HCT116 (cell line): ENCODE results near the gene PDE4B. TPM values are rescaled to one million over a fixed set of nuclear protein-coding genes. Genes with fewer than 3 reads are reported as not detected.

ENCODE experiments used
- ATAC-seq: fragments of 200-7000 bp; cut with Tn5 transposase; 2 replicates; pipeline ENCODE4 v1.9.1; 2020; ENCODE audit warnings: mild to moderate bottlenecking, moderate library complexity
- BruUV-seq: library from RNA; stranded (reverse); fragments of 400-500 nt; replicated peaks from 2 replicates; lab custom pipeline; 2021; lab: Mats Ljungman, UMichigan
- CTCF ChIA-PET: fragments of 300-600 bp; sonication (Branson Sonifier 250); formaldehyde crosslinking; loops from one replicate; lab custom pipeline; 2021; ENCODE audit warnings: antibody characterized with exemption; lab: Charles Lee
- POLR2A ChIA-PET: fragments of 300-600, 350-600 bp; sonication (Branson Sonifier 250); formaldehyde crosslinking; loops from one replicate; lab custom pipeline; 2021; ENCODE audit warnings: antibody characterized with exemption; lab: Charles Lee
- RAD21 ChIA-PET, 2 experiments: fragments of 300-600 bp; sonication (Branson Sonifier 250); formaldehyde crosslinking; loops; one replicate each; lab custom pipeline; 2023; ENCODE audit warnings: low total read pairs in 2 of 2; ENCODE audit not compliant: uncharacterized antibody in 2 of 2, unreplicated experiment in 2 of 2, low non-redundant PET in 1 of 2; lab: Charles Lee
- DNase-seq: peaks from one replicate; pipeline ENCODE4 v3.0.0-alpha.2; 2010; ENCODE audit warnings: low read depth, low spot score
- H2AFZ ChIP-seq: fragments of 200-600 bp; shearing (Covaris generic), sonication (generic); 2 replicates; pipeline ENCODE4 v1.6.1; 2017; ENCODE audit warnings: low read depth, mixed run types, mixed read lengths, antibody characterized with exemption, low read length; ENCODE audit not compliant: poor library complexity, severe bottlenecking
- H3K27ac ChIP-seq: 2 replicates; pipeline ENCODE4 v1.5.1; 2012; ENCODE audit warnings: low read depth, low read length
- H3K27me3 ChIP-seq: fragments of 200-600 bp; sonication (generic); 2 replicates; pipeline ENCODE4 v1.6.1; 2016; ENCODE audit warnings: mixed run types, low read length, mixed read lengths; ENCODE audit not compliant: insufficient read depth
- H3K36me3 ChIP-seq, 2 experiments: fragments of 200-500 bp in 1 of 2; fragments of 200-600 bp in 1 of 2; sonication (Bioruptor generic) in 1 of 2; sonication (generic) in 1 of 2; 2 replicates each; pipeline versions ENCODE4 v1.5.1 to v1.6.1; 2014 to 2016; ENCODE audit warnings: low read length in 2 of 2, inconsistent platforms in 1 of 2, mixed read lengths in 1 of 2, mixed run types in 1 of 2; ENCODE audit not compliant: insufficient read depth in 2 of 2, control insufficient read depth in 1 of 2
- H3K4me1 ChIP-seq, 2 experiments: fragments of 200-600 bp in 1 of 2; sonication (generic) in 1 of 2; 2 replicates each; pipeline versions ENCODE4 v1.5.1 to v1.6.1; 2012 to 2017; ENCODE audit warnings: low read length in 2 of 2, inconsistent platforms in 1 of 2, mild to moderate bottlenecking in 1 of 2, mixed read lengths in 1 of 2, mixed run types in 1 of 2, moderate library complexity in 1 of 2; ENCODE audit not compliant: insufficient read depth in 2 of 2, control insufficient read depth in 1 of 2
- H3K4me2 ChIP-seq: fragments of 200-600 bp; sonication (generic); 2 replicates; pipeline ENCODE4 v1.6.1; 2017; ENCODE audit warnings: mixed run types, low read length, mixed read lengths
- H3K4me3 ChIP-seq, 2 experiments: fragments of 200-600 bp in 1 of 2; sonication (generic) in 1 of 2; replicated peaks in 1 of 2; 2 replicates each; pipeline ENCODE4 v1.5.1; 2011 to 2016; ENCODE audit warnings: low read length in 2 of 2, control low read depth in 1 of 2, low read depth in 1 of 2, mild to moderate bottlenecking in 1 of 2, mixed read lengths in 1 of 2, mixed run types in 1 of 2
- H3K79me2 ChIP-seq: fragments of 200-600 bp; sonication (generic); 2 replicates; pipeline ENCODE4 v1.6.1; 2017; ENCODE audit warnings: mild to moderate bottlenecking, mixed run types, low read length, moderate library complexity, mixed read lengths; ENCODE audit not compliant: insufficient read depth
- H3K9ac ChIP-seq: fragments of 200-600 bp; sonication (generic); 2 replicates; pipeline ENCODE4 v1.6.1; 2016; ENCODE audit warnings: low read length, mixed read lengths
- H3K9me2 ChIP-seq: fragments of 200-600 bp; sonication (generic), shearing (Covaris generic); 2 replicates; pipeline ENCODE4 v1.6.1; 2017; ENCODE audit warnings: mixed run types, mild to moderate bottlenecking, moderate library complexity; ENCODE audit not compliant: insufficient read depth
- H3K9me3 ChIP-seq, 2 experiments: fragments of 200-500 bp in 1 of 2; fragments of 200-600 bp in 1 of 2; sonication (Bioruptor generic) in 1 of 2; sonication (generic) in 1 of 2; 2 replicates each; pipeline ENCODE4 v1.6.1; 2014 to 2017; ENCODE audit warnings: low read length in 2 of 2, mixed read lengths in 2 of 2, inconsistent platforms in 1 of 2, low read depth in 1 of 2, mild to moderate bottlenecking in 1 of 2, mixed run types in 1 of 2, moderate library complexity in 1 of 2; ENCODE audit not compliant: control insufficient read depth in 1 of 2, insufficient read depth in 1 of 2
- H4K20me1 ChIP-seq: fragments of 200-600 bp; sonication (generic), shearing (Covaris generic); 2 replicates; pipeline ENCODE4 v1.6.1; 2017; ENCODE audit warnings: mixed run types, mild to moderate bottlenecking, moderate library complexity; ENCODE audit not compliant: insufficient read depth
- CEBPB ChIP-seq: IDR thresholded peaks from 2 replicates; pipeline ENCODE4 v1.6.1; 2012; ENCODE audit warnings: low read depth
- ELF1 ChIP-seq: IDR thresholded peaks from 2 replicates; pipeline ENCODE4 v1.6.1; 2012; ENCODE audit warnings: low read depth, borderline replicate concordance
- EZH2 ChIP-seq: fragments of 200-600 bp; sonication (generic); IDR thresholded peaks from 2 replicates; pipeline ENCODE4 v1.6.1; 2017; ENCODE audit warnings: antibody characterized with exemption, mixed run types
- FOSL1 ChIP-seq: IDR thresholded peaks from 2 replicates; pipeline ENCODE4 v1.6.1; 2012; ENCODE audit warnings: low read depth
- POLR2AphosphoS5 ChIP-seq: IDR thresholded peaks from 2 replicates; pipeline ENCODE4 v1.6.1; 2011; ENCODE audit warnings: mild to moderate bottlenecking, low read depth, low read length, moderate library complexity
- SIN3A ChIP-seq: IDR thresholded peaks from 2 replicates; pipeline ENCODE4 v1.6.1; 2012; ENCODE audit warnings: low read depth
- SP1 ChIP-seq: IDR thresholded peaks from 2 replicates; pipeline ENCODE4 v1.6.1; 2012; ENCODE audit warnings: low read depth
- SRF ChIP-seq: IDR thresholded peaks from 2 replicates; pipeline ENCODE4 v1.6.1; 2012; ENCODE audit warnings: low read depth
- YY1 ChIP-seq: IDR thresholded peaks from 2 replicates; pipeline ENCODE4 v1.6.1; 2011; ENCODE audit warnings: low read length, low read depth, moderate library complexity, mild to moderate bottlenecking; ENCODE audit not compliant: insufficient replicate concordance; ENCODE audit errors: extremely low read depth
- ZNF274 ChIP-seq: fragments of 200-500 bp; sonication (Bioruptor generic); IDR thresholded peaks from 2 replicates; pipeline ENCODE4 v1.6.1; 2014; ENCODE audit warnings: mild to moderate bottlenecking, low read depth, low read length, inconsistent platforms
- intact Hi-C: fragments of 100-400 bp; cut with micrococcal nuclease; formaldehyde crosslinking; loops from 2 replicates; pipeline ENCODE4 v1.10.0; 2022
- total RNA-seq: library from RNA; stranded (reverse); gene quantifications from one replicate; pipeline ENCODE4 v1.2.1, GENCODE V29; 2021; ENCODE audit not compliant: unreplicated experiment
- TF ChIP-seq, protein P1 (sequence below), 3 experiments: fragments of 200-600 bp in 1 of 3; sonication (generic) in 1 of 3; IDR thresholded peaks in 2 of 3; conservative IDR thresholded peaks in 1 of 3; 2 replicates each; pipeline ENCODE4 v1.5.1; 2012 to 2017; ENCODE audit warnings: low read depth in 2 of 3, low read length in 2 of 3, antibody characterized with exemption in 1 of 3, borderline replicate concordance in 1 of 3, control low read depth in 1 of 3, mild to moderate bottlenecking in 1 of 3, mixed read lengths in 1 of 3, mixed run types in 1 of 3, moderate library complexity in 1 of 3; ENCODE audit not compliant: insufficient read depth in 1 of 3
- TF ChIP-seq, protein P2 (sequence below): IDR thresholded peaks from 2 replicates; pipeline ENCODE4 v1.6.1; 2012

The PDE4B gene
- total RNA-seq, 1 experiment from 2014 or later: 76.9 TPM

DNA sequence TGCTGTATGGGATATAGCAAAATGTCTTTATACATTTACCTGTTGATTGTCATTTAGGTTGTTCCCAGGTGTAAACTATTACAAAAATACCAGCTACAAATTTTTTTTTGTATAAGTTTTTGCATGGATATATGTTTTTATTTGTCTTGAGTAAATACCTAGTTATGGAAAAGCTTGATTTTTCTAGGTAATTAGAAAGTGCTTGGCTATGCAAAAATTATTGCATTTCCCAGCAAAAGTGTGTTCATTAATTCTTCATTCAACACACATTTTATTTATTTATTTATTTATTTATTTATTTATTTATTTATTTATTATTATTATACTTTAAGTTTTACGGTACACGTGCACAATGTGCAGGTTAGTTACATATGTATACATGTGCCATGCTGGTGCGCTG is 22.1 kb downstream of the PDE4B start (continued):
- no peak for TF ChIP-seq SIN3A
- TF ChIP-seq, protein P1, sequence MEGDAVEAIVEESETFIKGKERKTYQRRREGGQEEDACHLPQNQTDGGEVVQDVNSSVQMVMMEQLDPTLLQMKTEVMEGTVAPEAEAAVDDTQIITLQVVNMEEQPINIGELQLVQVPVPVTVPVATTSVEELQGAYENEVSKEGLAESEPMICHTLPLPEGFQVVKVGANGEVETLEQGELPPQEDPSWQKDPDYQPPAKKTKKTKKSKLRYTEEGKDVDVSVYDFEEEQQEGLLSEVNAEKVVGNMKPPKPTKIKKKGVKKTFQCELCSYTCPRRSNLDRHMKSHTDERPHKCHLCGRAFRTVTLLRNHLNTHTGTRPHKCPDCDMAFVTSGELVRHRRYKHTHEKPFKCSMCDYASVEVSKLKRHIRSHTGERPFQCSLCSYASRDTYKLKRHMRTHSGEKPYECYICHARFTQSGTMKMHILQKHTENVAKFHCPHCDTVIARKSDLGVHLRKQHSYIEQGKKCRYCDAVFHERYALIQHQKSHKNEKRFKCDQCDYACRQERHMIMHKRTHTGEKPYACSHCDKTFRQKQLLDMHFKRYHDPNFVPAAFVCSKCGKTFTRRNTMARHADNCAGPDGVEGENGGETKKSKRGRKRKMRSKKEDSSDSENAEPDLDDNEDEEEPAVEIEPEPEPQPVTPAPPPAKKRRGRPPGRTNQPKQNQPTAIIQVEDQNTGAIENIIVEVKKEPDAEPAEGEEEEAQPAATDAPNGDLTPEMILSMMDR (IDR thresholded peaks at IDR 0.05 in 2 of 3, conservative IDR thresholded peaks at IDR 0.05 in 1 of 3; ENCODE audit: borderline replicate concordance in 1 of 3, insufficient read depth in 1 of 3, low read depth in 2 of 3, low read length in 2 of 3): no peak
- no peak for TF ChIP-seq ELF1
- no peak for TF ChIP-seq SP1

DNA sequence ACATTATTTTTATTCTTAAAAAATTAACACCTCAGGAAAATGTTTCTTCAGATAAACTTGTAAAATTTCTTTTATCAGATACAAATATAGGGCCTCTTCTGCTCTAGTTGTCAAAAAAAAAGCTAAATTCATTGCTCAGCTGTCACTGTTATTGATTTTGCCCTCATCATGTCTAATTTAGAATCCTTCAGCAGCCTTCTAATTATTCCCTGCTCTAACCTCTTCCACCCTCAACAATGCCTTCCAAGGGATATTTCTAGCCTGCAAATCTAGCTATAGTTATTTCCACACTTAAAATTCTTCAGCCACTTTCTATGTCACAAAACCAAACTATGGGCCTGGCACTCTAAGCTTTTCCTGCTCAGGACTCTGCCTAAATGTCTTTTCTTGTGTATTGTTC is 25.2 kb downstream of the PDE4B start:
- no peak for DNase-seq
- POLR2A ChIA-PET: interaction anchor here (0.9 kb wide), 1 partner anchor 44 kb away, joined by 3 read pairs; no protein-coding TSS in a partner anchor
- RAD21 ChIA-PET: no interaction called here
- CTCF ChIA-PET: no interaction called here
- no peak for ATAC-seq
- H3K4me1 ChIP-seq: peaks cover 0 to under 1% of the 10 kb centered on the region in 2 experiments; a peak in 1 of 4 replicates
- H3K4me2 ChIP-seq: no peak overlapping the region
- H3K27me3 ChIP-seq: no peaks in the 10 kb centered on the region
- TF ChIP-seq POLR2AphosphoS5: no peak
- no peaks in the 10 kb centered on the region for H3K36me3 ChIP-seq
- no peak overlapping the region for H3K4me3 ChIP-seq
- no peak overlapping the region for H3K9ac ChIP-seq
- H3K27ac ChIP-seq: no peak overlapping the region
- no peaks in the 10 kb centered on the region for H3K79me2 ChIP-seq
- H3K9me3 ChIP-seq: no peaks in the 10 kb centered on the region
- BruUV-seq: no TSS peak
- intact Hi-C loops: no loop called here
- no peak overlapping the region for H2AFZ ChIP-seq
- H3K9me2 ChIP-seq: no peaks in the 10 kb centered on the region
- H4K20me1 ChIP-seq: no peaks in the 10 kb centered on the region

DNA sequence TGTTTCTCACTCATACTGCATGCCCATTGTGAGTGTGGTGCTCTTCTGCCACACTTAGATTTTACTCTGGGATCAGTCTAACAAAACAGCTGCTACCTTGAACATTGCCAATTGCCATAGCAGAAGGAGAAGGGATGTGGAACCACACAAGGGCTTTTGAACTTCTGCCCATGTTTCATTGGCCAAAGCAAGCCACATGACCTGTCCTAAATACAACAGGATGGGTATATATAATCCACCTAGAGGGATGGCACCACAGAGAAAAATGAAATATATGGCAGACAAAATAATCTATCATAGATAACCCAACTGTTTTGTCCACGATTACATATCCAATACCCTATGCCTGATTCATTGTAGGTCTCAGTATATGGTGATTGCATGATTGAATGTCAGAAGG is 26.3 kb downstream of the PDE4B start:
- BruUV-seq: no TSS peak
- Histone ChIP-seq H3K4me1 (no peaks in the 10 kb centered on the region), H3K9ac (no peak overlapping the region), H4K20me1 (no peaks in the 10 kb centered on the region), H3K36me3 (no peaks in the 10 kb centered on the region), H3K9me3 (no peaks in the 10 kb centered on the region), H3K4me2 (no peak overlapping the region), H2AFZ (no peak overlapping the region), H3K79me2 (no peaks in the 10 kb centered on the region), H3K9me2 (no peaks in the 10 kb centered on the region), H3K27ac (no peak overlapping the region), H3K4me3 (no peak overlapping the region), H3K27me3 (no peaks in the 10 kb centered on the region)
- DNase-seq: no peak
- ATAC-seq: no peak
- CTCF ChIA-PET: no interaction called here
- POLR2A ChIA-PET: no interaction called here
- RAD21 ChIA-PET: no interaction called here
- intact Hi-C loops: no loop called here
- TF ChIP-seq YY1 (no peak), ZNF274 (no peak), CEBPB (no peak), POLR2AphosphoS5 (no peak), SRF (no peak), FOSL1 (no peak), EZH2 (no peak)
- TF ChIP-seq, protein P2, sequence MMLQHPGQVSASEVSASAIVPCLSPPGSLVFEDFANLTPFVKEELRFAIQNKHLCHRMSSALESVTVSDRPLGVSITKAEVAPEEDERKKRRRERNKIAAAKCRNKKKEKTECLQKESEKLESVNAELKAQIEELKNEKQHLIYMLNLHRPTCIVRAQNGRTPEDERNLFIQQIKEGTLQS: no peak
- TF ChIP-seq, protein P1 (IDR thresholded peaks at IDR 0.05 in 2 of 3, conservative IDR thresholded peaks at IDR 0.05 in 1 of 3; ENCODE audit: borderline replicate concordance in 1 of 3, insufficient read depth in 1 of 3, low read depth in 2 of 3, low read length in 2 of 3): no peak
